GM19455 (cell line): ENCODE results near the gene SLC19A3.

Source experiments
- ATAC-seq: cut with Tn5 transposase; IDR thresholded peaks from one replicate; pipeline ENCODE4 v1.9.1; 2021; ENCODE audit not compliant: unreplicated experiment

The SLC19A3 gene

GRCh38 chr2:227634201-227634600, 83.6 kb downstream of the SLC19A3 start:
- no peak for ATAC-seq
